ENCODE results near the gene NFATC2. TPM values are rescaled to one million over a fixed set of nuclear protein-coding genes. Genes with fewer than 3 reads are reported as not detected.

Gene NFATC2
- total RNA-seq, 1 experiment from 2014 or later = 5.0 TPM

GRCh38 chr20:51430198-51430950 is 112.1 kb downstream of the NFATC2 start:
- Histone ChIP-seq H3K9ac (ENCODE audit: low read length) (no peak overlapping the region), H3K4me2 (ENCODE audit: low read length) (no peak overlapping the region)
- intact Hi-C loops (cut with micrococcal nuclease) = no loop called here

GRCh38 chr20:51429696-51430095 is 112.8 kb downstream of the NFATC2 start:
- no peak overlapping the region for H3K4me2 ChIP-seq (ENCODE audit: low read length)
- peaks cover 0 to 13% of the 10 kb centered on the region in 2 experiments; a peak in 1 of 4 replicates for H3K4me1 ChIP-seq (ENCODE audit: control insufficient read depth in 1 of 2, insufficient read depth in 2 of 2, low read length in 2 of 2)
- intact Hi-C loops (cut with micrococcal nuclease) = no loop called here
- no peak overlapping the region for H3K27ac ChIP-seq (ENCODE audit: low read depth, low read length)
- H3K9me3 ChIP-seq (ENCODE audit: control insufficient read depth in 1 of 2, insufficient read depth in 1 of 2, low read depth in 1 of 2, low read length in 2 of 2) = no peaks in the 10 kb centered on the region
- H3K9me2 ChIP-seq (ENCODE audit: insufficient read depth) = no peaks in the 10 kb centered on the region
- no peaks in the 10 kb centered on the region for H4K20me1 ChIP-seq (ENCODE audit: insufficient read depth)
- POLR2A ChIA-PET = no interaction called here
- CTCF ChIA-PET = no interaction called here
- no peaks in the 10 kb centered on the region for H3K27me3 ChIP-seq (ENCODE audit: insufficient read depth, low read length)
- H3K79me2 ChIP-seq (ENCODE audit: insufficient read depth, low read length) = no peaks in the 10 kb centered on the region
- H3K4me3 ChIP-seq (replicated peaks in 1 of 2; ENCODE audit: low read depth in 1 of 2, low read length in 2 of 2) = no peak overlapping the region
- ATAC-seq (no peak), DNase-seq (ENCODE audit: low read depth, low spot score) (no peak)
- H3K36me3 ChIP-seq (ENCODE audit: control insufficient read depth in 1 of 2, insufficient read depth in 2 of 2, low read length in 2 of 2) = no peaks in the 10 kb centered on the region
- no peak overlapping the region for H2AFZ ChIP-seq (ENCODE audit: low read depth, low read length, poor library complexity, severe bottlenecking)
- TF ChIP-seq POLR2AphosphoS5 (IDR thresholded peaks at IDR 0.05; ENCODE audit: low read depth, low read length) (no peak), EGR1 (IDR thresholded peaks at IDR 0.05; ENCODE audit: low read depth) (no peak), FOSL1 (IDR thresholded peaks at IDR 0.05; ENCODE audit: low read depth) (no peak)
- no peak overlapping the region for H3K9ac ChIP-seq (ENCODE audit: low read length)
- no TSS peak for BruUV-seq (replicated peaks)
- RAD21 ChIA-PET (ENCODE audit: low non-redundant PET in 1 of 2, low total read pairs in 2 of 2, uncharacterized antibody in 2 of 2, unreplicated experiment in 2 of 2) = no interaction called here

More at GRCh38 chr20:51430198-51430950, 112.1 kb downstream of the NFATC2 start:
- H4K20me1 ChIP-seq (ENCODE audit: insufficient read depth) = no peaks in the 10 kb centered on the region
- no peaks in the 10 kb centered on the region for H3K79me2 ChIP-seq (ENCODE audit: insufficient read depth, low read length)
- no peak overlapping the region for H3K4me3 ChIP-seq (replicated peaks in 1 of 2; ENCODE audit: low read depth in 1 of 2, low read length in 2 of 2)
- ATAC-seq (no peak), DNase-seq (ENCODE audit: low read depth, low spot score) (no peak)
- POLR2A ChIA-PET = no interaction called here
- no peak overlapping the region for H2AFZ ChIP-seq (ENCODE audit: low read depth, low read length, poor library complexity, severe bottlenecking)
- H3K27ac ChIP-seq (ENCODE audit: low read depth, low read length) = no peak overlapping the region
- no peaks in the 10 kb centered on the region for H3K9me2 ChIP-seq (ENCODE audit: insufficient read depth)
- no peaks in the 10 kb centered on the region for H3K9me3 ChIP-seq (ENCODE audit: control insufficient read depth in 1 of 2, insufficient read depth in 1 of 2, low read depth in 1 of 2, low read length in 2 of 2)
- BruUV-seq (replicated peaks) = no TSS peak
- H3K27me3 ChIP-seq (ENCODE audit: insufficient read depth, low read length) = no peaks in the 10 kb centered on the region
- H3K4me1 ChIP-seq (ENCODE audit: control insufficient read depth in 1 of 2, insufficient read depth in 2 of 2, low read length in 2 of 2) = peaks cover 0 to 19% of the 10 kb centered on the region in 2 experiments; a peak in 1 of 4 replicates
- CTCF ChIA-PET = no interaction called here
- RAD21 ChIA-PET (ENCODE audit: low non-redundant PET in 1 of 2, low total read pairs in 2 of 2, uncharacterized antibody in 2 of 2, unreplicated experiment in 2 of 2) = no interaction called here
- TF ChIP-seq SIN3A (IDR thresholded peaks at IDR 0.05; ENCODE audit: low read depth) = no peak
- H3K36me3 ChIP-seq (ENCODE audit: control insufficient read depth in 1 of 2, insufficient read depth in 2 of 2, low read length in 2 of 2) = no peaks in the 10 kb centered on the region

All from HCT116 (cell line).